ENCODE measurements around the gene DDTL.

The DDTL gene

DNA sequence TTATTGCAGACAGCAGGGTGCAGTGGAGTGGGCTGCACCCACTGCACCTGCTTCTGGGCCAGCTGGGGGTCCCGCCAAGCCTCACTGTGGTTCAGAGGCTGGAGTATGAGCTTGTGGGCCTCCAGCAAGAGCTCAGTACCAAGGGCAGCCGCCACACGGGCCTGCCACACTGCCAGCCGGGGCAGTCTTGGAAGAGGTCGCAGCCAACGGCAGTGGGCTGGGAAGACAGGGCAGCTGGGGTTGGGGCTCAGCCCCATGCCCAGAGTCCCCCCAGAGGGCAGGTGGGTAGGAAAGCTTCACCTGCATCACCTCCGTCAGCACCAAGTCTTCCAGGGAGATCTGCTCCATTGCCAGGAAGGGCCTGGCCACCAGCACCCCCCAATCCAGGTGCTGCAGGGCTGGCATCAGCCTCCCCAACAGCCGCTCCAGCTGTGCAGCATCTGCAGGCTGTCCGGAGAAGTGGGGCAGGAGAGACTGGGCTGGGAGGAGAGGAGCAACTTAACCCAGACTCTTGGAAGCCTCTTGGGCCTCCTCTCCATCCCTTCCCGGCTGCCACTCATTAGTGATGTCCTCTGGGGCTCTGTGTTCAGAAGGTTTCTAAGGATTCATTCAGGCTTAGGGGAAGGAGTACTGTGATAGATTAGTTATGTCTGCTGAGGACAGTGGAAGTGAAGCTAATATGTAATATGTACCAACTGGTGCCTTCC, 39.7 kb downstream of the DDTL start:
- no peak for DNase-seq (ENCODE audit: low read depth in 2 of 2)

GRCh38 chr22:24006914-24007214, 40.2 kb downstream of the DDTL start:
- DNase-seq (ENCODE audit: low read depth in 2 of 2), result no peak

DNA sequence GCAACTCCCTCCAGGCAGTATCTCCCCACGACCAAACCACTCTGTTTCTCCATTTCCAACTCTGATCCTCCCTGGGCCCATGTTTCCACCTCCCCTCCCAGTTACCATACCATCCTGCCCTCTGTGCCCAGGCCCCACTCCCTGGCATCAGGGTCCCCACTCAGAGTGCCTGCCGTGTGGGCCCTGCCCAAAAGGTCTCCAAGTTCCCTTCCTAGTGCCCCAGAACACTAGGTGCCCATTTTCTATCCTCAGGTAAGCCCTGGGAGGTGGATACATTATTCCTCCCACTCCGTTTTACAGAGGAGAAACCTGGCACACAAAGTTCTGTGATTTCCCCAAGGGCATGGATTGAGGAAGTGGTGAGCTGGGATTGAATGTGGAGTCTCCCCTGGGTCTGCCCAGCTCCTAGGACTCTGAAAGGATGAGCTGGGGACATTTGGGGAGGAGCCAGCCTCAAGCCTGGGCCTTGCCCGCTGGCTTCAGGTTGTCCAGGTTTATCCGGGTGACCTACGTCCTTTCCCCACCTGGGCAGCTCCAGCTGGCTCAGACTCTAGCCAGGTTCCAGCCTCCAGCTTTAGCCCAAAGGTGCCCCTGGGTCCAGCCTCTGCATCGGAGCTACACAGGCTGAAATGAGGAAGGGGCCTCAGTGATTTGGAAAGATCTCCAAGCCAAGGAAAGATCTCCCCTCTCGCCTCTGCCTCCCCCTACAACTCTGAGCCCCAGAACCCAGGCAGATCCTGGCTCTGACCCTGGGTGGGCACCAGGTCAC, 40.7 kb downstream of the DDTL start:
- no peak for DNase-seq (ENCODE audit: low read depth in 2 of 2)

DNA sequence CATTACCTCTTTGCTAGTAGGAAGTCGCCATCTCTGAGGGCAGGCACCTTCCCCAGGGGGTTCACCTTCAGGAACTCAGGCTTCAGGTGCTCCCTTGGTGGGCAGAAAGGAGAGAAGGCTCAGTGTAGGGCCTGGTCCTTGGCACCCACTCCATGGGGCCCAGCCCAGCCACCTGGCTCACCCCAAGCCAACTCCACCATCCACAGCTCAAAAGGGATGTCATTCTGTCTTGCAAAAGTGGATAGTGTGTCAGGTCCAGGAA, 41.3 kb downstream of the DDTL start:
- no peak for DNase-seq (ENCODE audit: low read depth in 2 of 2)

DNA sequence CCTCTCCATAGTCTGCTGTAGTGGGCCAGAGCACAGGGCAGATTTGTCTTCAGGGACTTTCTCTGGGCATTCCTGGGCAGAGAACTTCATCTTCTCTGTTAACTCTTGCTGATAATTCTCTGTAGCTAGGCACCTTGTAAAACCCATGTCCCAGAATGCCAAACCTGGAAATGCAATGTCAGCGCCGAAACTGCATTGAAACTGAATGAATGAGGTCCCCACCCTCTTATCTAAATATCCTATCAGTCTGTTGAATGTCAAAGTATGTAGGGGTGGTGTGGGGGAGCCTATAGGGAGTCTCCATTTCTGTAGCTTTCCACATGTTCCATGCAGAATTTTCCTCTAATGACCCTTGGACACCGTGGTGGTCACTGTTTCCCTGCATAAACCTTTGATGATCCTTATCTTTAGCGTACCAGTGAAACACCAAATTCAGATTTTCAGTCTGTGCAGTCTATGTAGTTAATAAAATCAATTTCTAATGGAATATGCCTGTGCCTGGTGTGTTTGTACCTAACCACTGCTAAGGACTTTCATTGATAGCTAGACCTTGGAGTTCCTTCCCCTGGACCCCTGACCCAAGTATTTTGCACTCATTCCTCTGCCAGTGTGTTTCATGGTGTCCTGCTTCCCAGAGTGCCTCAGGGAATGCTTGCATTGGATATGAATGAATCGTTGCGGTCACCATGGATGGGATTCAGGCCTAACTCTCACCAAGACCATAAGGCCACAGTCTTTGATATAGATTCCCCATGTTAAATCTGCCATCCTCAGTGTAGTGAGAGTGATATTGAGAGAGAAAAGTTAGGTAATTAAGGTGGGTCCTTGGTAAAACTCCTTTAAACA, 41.9 kb downstream of the DDTL start:
- no peak for DNase-seq (ENCODE audit: low read depth in 2 of 2)

DNA sequence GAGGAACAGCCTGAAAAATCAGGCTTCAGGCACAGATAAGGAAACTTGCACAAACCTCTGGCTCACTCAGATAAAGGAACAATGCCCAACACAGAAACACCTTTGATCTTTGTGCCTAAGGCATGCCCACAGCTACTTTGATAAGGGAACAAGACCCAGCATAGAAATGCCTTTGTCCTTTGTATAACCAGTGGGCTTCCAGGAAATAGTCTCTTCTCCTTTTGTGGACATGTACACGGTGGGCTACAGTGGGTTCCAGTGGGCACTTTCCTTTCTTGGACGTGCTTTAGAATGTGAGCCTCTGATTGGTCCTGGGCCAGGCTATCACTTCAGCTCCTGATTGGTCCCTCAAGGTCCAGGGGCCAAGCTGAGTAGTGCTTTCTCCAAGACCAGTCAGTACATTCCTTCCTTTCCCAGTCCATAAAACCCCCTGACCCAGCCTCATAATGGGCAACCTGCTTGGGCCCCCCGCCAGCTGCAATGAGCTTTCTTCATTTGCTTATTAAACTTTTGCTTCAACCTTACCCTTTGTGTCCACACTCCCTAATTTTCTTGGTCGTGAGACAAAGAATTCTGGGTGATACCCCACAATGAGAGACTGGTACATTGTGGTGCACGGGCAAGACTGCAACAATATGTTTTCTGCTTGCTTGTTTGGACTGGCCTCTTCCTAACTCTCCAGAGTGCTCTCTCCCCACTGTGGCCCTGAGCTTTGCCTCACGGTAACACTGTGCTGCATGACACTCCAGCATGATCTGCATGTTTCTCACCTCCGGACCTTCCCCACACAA, 42.7 kb downstream of the DDTL start:
- DNase-seq (ENCODE audit: low read depth in 2 of 2), result no peak

DNA sequence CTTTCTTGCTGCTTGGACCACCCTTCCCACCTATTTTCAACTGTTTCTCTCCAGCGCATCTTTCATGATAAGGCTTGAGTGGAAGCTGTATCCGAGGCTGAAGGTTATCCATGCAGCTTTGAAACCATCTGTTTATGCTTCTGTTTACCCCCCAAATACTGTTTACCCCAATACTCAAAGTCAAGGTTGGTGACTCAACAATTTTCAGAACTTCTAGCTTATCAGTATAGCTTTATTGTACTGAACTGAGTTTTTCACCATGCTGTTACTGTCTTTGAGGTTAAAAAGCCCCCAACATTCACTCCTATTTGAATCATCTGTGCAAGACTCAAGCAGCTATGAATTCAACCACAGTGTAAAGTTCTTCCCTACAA, 43.3 kb downstream of the DDTL start:
- DNase-seq (ENCODE audit: low read depth in 2 of 2), result no peak

- DNase-seq (ENCODE audit: low read depth in 2 of 2), result no peak
Measured at GRCh38 chr22:24011735-24012068, 45.0 kb downstream of the DDTL start.

GRCh38 chr22:24016156-24016555, 49.5 kb downstream of the DDTL start:
- DNase-seq (ENCODE audit: low read depth in 2 of 2), result no peak

GRCh38 chr22:24021304-24021703, 54.6 kb downstream of the DDTL start:
- no peak for DNase-seq (ENCODE audit: low read depth in 2 of 2)

All from stimulated activated CD4-positive, alpha-beta T cell treated with anti-CD3 and anti-CD28 coated beads, Interleukin-4, amount 100 ng/mL, for 48 hours (primary cell).